ENCODE measurements around the gene KCNIP1. TPM values are rescaled to one million over a fixed set of nuclear protein-coding genes. Genes with fewer than 3 reads are reported as not detected.

Gene KCNIP1
- polyA plus RNA-seq, 1 of the 3 experiments (the other 2 are of a cell fraction) = 1.3 TPM

DNA sequence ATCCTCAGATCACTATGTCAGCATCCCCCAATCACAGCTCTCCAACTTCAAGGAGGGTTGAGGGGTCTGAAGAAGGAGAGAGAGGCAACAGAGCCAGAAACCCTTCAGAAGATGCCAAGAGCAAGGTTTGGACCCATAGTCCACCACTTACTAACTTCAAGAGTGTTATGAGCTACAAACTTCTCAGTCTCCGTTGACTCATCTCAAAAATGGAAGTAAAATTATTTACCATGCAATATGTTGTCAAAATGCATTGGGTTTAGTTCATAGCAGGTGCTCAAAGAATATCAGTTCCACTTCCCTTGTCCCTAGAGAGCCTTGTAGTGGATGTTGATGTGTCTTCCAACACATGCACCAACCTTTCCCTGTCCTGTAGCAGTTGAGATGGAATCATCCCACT, 116.0 kb downstream of the KCNIP1 start (continued):
- TF ChIP-seq, protein P1, sequence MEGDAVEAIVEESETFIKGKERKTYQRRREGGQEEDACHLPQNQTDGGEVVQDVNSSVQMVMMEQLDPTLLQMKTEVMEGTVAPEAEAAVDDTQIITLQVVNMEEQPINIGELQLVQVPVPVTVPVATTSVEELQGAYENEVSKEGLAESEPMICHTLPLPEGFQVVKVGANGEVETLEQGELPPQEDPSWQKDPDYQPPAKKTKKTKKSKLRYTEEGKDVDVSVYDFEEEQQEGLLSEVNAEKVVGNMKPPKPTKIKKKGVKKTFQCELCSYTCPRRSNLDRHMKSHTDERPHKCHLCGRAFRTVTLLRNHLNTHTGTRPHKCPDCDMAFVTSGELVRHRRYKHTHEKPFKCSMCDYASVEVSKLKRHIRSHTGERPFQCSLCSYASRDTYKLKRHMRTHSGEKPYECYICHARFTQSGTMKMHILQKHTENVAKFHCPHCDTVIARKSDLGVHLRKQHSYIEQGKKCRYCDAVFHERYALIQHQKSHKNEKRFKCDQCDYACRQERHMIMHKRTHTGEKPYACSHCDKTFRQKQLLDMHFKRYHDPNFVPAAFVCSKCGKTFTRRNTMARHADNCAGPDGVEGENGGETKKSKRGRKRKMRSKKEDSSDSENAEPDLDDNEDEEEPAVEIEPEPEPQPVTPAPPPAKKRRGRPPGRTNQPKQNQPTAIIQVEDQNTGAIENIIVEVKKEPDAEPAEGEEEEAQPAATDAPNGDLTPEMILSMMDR (IDR thresholded peaks at IDR 0.05) = no peak
- no peak for TF ChIP-seq EP300 (IDR thresholded peaks at IDR 0.05; ENCODE audit: borderline replicate concordance in 1 of 2, low read depth in 1 of 2, low read length in 1 of 2)
- no peak for TF ChIP-seq TEAD4 (IDR thresholded peaks at IDR 0.05; ENCODE audit: borderline replicate concordance, insufficient read depth)
- TF ChIP-seq TAF1 (IDR thresholded peaks at IDR 0.05; ENCODE audit: borderline replicate concordance, low read depth, low read length) = no peak
- TF ChIP-seq, protein P2, sequence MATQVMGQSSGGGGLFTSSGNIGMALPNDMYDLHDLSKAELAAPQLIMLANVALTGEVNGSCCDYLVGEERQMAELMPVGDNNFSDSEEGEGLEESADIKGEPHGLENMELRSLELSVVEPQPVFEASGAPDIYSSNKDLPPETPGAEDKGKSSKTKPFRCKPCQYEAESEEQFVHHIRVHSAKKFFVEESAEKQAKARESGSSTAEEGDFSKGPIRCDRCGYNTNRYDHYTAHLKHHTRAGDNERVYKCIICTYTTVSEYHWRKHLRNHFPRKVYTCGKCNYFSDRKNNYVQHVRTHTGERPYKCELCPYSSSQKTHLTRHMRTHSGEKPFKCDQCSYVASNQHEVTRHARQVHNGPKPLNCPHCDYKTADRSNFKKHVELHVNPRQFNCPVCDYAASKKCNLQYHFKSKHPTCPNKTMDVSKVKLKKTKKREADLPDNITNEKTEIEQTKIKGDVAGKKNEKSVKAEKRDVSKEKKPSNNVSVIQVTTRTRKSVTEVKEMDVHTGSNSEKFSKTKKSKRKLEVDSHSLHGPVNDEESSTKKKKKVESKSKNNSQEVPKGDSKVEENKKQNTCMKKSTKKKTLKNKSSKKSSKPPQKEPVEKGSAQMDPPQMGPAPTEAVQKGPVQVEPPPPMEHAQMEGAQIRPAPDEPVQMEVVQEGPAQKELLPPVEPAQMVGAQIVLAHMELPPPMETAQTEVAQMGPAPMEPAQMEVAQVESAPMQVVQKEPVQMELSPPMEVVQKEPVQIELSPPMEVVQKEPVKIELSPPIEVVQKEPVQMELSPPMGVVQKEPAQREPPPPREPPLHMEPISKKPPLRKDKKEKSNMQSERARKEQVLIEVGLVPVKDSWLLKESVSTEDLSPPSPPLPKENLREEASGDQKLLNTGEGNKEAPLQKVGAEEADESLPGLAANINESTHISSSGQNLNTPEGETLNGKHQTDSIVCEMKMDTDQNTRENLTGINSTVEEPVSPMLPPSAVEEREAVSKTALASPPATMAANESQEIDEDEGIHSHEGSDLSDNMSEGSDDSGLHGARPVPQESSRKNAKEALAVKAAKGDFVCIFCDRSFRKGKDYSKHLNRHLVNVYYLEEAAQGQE (IDR thresholded peaks at IDR 0.05; ENCODE audit: low read depth, low read length) = no peak
- TF ChIP-seq MXI1 (IDR thresholded peaks at IDR 0.05; ENCODE audit: low read depth, low read length) = no peak
- TF ChIP-seq, protein P3, sequence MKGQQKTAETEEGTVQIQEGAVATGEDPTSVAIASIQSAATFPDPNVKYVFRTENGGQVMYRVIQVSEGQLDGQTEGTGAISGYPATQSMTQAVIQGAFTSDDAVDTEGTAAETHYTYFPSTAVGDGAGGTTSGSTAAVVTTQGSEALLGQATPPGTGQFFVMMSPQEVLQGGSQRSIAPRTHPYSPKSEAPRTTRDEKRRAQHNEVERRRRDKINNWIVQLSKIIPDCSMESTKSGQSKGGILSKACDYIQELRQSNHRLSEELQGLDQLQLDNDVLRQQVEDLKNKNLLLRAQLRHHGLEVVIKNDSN (IDR thresholded peaks at IDR 0.05; ENCODE audit: borderline replicate concordance, low read depth) = no peak

DNA sequence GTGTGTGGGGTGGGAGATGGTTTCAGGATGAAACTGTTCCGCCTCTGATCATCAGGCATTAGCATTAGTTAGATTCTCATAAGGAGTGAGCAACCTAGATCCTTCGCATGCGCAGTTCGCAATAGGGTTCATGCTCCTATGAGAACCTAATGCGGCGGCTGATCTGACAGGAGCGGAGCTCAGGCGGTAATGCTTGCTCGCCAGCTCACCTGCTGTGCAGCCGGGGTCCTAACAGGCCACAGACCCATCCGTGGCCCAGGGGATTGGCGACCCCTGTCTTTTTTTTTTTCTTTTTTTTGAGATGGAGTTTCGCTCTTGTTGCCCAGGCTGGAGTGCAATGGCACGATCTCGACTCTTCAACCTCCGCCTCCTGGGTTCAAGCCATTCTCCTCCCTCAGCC, 119.1 kb downstream of the KCNIP1 start:
- Histone ChIP-seq H3K36me3 (replicated peaks in 1 of 2; ENCODE audit: control insufficient read depth in 1 of 2, insufficient read depth in 2 of 2, low read length in 1 of 2) (no peaks in the 10 kb centered on the region), H3K27me3 (ENCODE audit: insufficient read depth) (no peaks in the 10 kb centered on the region), H3K9ac (no peak overlapping the region), H3K9me3 (no peaks in the 10 kb centered on the region), H3K4me2 (no peak overlapping the region), H3K4me3 (ENCODE audit: low read depth in 2 of 2, low read length in 1 of 2) (no peak overlapping the region), H3K9me2 (no peaks in the 10 kb centered on the region), H3F3A (replicated peaks; ENCODE audit: insufficient read depth) (no peaks in the 10 kb centered on the region), H2AFZ (ENCODE audit: low read depth) (no peak overlapping the region), H3K4me1 (ENCODE audit: control insufficient read depth in 1 of 2, insufficient read depth in 2 of 2, low read depth in 1 of 2, low read length in 1 of 2) (peaks cover 0 to 3% of the 10 kb centered on the region in 2 experiments; a peak in 1 of 4 replicates), H3K27ac (ENCODE audit: low read depth in 2 of 2, low read length in 1 of 2) (no peak overlapping the region), H3K79me2 (ENCODE audit: insufficient read depth) (no peaks in the 10 kb centered on the region), H4K20me1 (ENCODE audit: insufficient read depth) (no peaks in the 10 kb centered on the region)
- POLR2A ChIA-PET = no interaction called here
- DNase-seq = no peak
- CTCF ChIA-PET = interaction anchor here (0.7 to 19.5 kb wide), 9 partner anchors 11 to 354 kb away, joined by 3 to 614 read pairs (median 12); no protein-coding TSS in a partner anchor
- WGBS (ENCODE audit: low lambda C conversion rate) = 90% methylated on average over 16 of the region's 16 CpGs
- TF ChIP-seq FOXJ3 (CRISPR knock-in tag; IDR thresholded peaks at IDR 0.05) (no peak), FOSL2 (IDR thresholded peaks at IDR 0.05; ENCODE audit: borderline replicate concordance, low read depth) (no peak), EP300 (IDR thresholded peaks at IDR 0.05; ENCODE audit: borderline replicate concordance in 1 of 2, low read depth in 1 of 2, low read length in 1 of 2) (no peak), JUND (IDR thresholded peaks at IDR 0.05) (no peak), GABPA (IDR thresholded peaks at IDR 0.05; ENCODE audit: low read depth) (no peak), RFX5 (IDR thresholded peaks at IDR 0.05; ENCODE audit: low read length) (no peak), EZH2phosphoT487 (IDR thresholded peaks at IDR 0.05; ENCODE audit: borderline replicate concordance, low read depth) (no peak), POLR2AphosphoS5 (IDR thresholded peaks at IDR 0.05; ENCODE audit: low read depth, low read length) (no peak), MXI1 (IDR thresholded peaks at IDR 0.05; ENCODE audit: low read depth, low read length) (no peak), RCOR1 (IDR thresholded peaks at IDR 0.05; ENCODE audit: low read length) (no peak), TAF1 (IDR thresholded peaks at IDR 0.05; ENCODE audit: borderline replicate concordance, low read depth, low read length) (no peak), ELF1 (IDR thresholded peaks at IDR 0.05) (no peak), TCF12 (IDR thresholded peaks at IDR 0.05) (no peak), SMC3 (IDR thresholded peaks at IDR 0.05; ENCODE audit: low read depth, low read length) (no peak)
- TF ChIP-seq, protein P3 (IDR thresholded peaks at IDR 0.05; ENCODE audit: borderline replicate concordance, low read depth) = no peak
- TF ChIP-seq, protein P2 (IDR thresholded peaks at IDR 0.05; ENCODE audit: low read depth, low read length) = no peak
- TF ChIP-seq, protein P4, sequence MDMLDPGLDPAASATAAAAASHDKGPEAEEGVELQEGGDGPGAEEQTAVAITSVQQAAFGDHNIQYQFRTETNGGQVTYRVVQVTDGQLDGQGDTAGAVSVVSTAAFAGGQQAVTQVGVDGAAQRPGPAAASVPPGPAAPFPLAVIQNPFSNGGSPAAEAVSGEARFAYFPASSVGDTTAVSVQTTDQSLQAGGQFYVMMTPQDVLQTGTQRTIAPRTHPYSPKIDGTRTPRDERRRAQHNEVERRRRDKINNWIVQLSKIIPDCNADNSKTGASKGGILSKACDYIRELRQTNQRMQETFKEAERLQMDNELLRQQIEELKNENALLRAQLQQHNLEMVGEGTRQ (IDR thresholded peaks at IDR 0.05; ENCODE audit: borderline replicate concordance, low read depth, low read length) = no peak

Data from SK-N-SH (cell line).